HG02938 (cell line): ENCODE measurements around the gene PTPRM.

ENCODE experiments used
- ATAC-seq: cut with Tn5 transposase; IDR thresholded peaks from one replicate; pipeline ENCODE4 v1.9.1; 2021; ENCODE audit warnings: mild to moderate bottlenecking, moderate library complexity; ENCODE audit not compliant: unreplicated experiment

Gene PTPRM

DNA sequence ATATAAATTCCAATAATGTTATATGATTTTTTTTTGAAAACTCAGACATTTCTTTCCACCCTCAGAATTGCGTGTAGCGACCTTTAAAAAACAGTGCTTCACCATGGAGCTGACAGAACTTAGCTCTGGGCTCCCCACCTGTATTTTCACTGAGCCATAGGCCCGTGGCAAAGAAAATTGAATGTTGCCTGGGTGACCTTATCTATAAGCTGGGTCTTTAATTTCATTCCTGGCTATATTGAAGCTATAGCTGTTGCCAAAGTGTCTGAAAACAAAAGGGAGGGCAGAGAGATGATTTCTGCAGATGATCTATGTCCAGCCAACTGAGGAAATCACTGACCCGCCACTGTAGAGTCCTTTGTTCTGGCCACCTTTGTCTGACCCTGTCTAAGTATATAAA, 411.7 kb downstream of the PTPRM start:
- no peak for ATAC-seq

DNA sequence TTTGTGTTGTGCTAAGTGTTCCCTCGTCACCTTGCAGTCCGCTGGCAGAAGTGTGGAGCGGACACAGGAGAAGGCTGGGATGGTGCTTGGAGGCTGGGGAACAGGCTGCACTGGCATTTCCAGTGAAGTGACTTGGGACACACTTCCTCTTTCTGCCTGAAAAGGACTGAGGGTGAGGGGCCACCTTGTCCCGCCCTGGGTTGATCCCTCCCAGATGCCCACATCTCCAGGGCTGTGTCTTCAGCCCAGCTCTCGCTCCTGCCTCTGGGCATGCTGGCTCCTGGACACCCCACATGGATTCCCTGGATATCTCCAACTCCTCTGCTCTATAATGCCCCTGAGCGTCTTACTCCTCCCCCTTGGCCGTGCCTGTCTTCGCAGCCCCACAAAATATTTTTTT, 412.6 kb downstream of the PTPRM start:
- ATAC-seq = no peak

GRCh38 chr18:7980136-7980535, 413.0 kb downstream of the PTPRM start:
- no peak for ATAC-seq

- no peak for ATAC-seq
These were observed 413.5 kb downstream of the PTPRM start for GRCh38 chr18:7980656-7981055.

DNA sequence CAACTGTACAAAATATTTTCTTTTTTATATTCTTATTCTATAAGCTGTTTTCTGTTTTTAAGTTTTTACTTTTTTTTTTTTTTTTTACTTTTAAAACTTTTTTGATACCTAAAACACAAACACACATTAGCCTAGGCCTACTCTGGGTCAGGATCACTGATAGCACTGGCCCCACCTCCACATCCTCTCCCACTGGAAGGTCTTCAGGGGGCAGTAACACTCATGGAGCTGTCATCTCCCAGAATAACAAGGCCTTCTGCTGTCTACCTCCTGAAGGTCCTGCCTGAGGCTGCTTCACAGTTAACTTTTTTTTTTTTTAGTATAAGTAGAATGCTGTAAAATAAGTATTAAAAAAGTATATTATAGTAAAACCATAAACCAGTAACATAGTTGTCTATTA, 415.1 kb downstream of the PTPRM start:
- ATAC-seq = no peak

GRCh38 chr18:7987284-7987976, 420.3 kb downstream of the PTPRM start:
- ATAC-seq = no peak

DNA sequence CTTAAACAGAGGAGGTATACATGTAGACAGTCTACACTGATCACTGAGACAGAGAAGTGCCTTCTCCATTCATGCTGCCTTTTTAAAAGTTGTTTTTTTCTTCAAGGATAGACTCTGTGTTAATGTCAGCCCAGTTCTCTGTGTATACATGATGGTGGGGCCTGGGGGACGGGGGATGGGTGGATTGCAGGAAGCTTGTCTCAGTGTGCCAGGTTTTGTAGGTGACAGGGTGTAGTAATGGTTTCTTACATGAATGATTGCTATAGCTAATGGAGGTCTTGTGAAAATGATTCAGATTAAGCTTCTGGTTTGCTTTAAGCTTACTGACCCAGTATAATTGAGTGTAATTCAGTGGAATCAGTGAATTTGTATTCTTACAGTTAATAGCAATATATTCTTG, 423.6 kb downstream of the PTPRM start:
- ATAC-seq = no peak

DNA sequence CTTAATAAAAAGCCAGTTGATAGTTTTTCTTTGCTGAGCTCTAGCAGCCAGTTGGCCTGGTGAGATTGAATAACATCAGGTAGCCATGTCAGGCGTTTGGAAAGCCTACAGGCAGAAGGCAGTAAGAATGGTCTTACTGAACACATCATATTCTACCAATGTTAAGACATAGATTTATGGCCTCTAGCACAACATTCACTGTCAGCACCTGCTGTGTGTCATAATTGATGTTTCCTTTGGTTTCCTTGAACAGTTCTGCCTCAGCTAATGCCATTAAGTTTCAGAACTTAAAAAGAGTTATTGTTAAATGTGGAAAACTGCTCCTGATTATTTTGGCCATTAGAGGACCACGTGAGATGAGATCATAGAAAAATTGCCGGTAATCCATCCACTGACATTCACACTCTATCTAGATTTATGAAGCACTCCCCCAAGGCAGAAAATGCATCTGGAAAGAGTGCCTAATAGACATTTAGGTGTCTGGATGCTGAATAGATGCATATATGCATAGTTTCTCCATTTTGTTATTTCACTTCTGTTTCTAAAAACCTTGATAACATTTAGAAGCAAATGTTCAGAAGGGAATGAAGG, 434.7 kb downstream of the PTPRM start:
- ATAC-seq = no peak

DNA sequence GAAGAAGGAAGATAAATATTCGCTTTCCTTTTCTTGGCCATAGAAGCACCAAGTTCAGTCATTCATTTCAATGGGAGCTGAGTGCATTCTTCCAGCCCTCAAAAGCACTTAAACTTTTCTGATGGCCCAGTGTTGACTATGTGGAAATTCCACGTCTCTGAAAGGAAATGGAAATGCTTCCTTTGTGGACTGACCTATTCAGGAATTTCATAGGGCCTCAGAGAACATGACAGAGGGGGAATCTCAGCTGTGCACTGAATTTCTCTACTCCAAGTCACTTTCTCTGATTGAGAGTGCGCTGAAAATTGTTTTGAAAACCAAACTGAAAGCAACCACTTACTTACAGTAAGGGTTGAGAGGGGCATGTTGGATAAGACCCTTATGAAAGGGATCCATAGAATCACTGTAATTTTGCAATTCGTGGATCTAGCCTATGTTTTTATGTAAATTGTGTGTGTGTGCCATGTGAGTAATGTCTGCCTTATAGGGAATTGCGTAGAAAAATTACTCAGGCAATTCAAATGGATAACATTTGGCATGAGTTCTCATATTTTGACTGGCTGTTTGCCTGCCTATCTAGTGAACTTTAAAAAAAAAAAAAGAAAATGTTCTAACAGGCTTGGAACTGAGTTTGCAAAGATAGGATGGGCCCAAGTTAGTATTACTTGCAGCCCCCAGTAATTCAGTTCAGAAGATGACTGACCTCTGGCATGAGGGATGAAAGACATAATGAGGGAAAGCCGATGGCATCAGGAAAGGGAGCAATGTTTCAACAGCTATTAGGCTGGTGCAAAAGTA, 437.0 kb downstream of the PTPRM start:
- ATAC-seq = no peak

DNA sequence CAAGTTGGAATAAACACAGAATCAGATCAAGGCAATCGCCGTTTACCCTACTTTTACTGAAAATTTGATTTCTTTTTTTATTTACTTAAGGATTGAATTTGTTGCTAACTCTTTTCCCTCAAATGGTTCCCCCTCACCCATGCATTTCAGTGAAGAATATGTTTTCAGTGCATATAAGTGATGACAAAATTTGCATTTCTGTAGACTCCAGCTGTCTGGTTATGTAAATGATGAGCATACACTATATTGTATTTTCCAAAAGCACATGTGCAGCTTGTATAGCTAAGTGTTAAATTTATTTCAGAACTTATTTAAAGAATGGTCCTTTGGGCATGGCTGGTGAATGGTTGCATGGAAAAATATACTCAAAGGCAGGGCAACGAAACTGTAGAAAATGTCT, 437.7 kb downstream of the PTPRM start:
- ATAC-seq = no peak

DNA sequence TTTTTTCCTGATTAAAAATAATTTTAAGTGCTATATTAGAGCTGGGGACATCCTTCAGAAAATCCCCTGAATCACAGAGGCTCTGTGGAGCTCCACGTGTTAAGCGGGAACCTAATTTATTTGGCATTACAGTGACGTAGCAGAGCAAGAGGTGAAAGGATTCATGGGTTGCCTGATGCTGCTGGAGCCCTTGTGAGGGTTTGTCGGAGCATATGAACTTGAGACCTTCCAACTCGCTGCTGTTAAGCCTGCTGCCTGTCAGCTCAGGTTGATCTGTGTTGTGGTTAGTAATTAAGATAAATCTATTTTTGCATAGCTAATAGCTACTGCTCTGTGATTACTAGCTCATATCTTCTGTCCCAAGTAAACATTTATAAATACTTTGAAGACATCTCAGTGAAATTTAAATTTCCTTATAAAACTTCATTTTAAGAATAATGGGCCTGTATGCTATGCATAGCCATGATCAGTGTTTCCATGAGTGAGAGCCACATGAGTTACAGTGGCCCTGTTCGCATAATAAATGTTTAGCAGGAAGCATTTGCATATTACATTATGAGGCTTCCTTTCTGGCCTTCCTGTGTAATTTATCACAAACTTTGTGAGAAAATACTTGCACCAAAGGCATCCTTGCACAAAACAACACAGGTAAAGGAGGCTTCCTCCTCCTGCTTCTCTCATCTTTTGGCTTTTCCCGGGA, 438.9 kb downstream of the PTPRM start:
- ATAC-seq = no peak

- ATAC-seq = no peak
These were observed 439.9 kb downstream of the PTPRM start for GRCh38 chr18:8006979-8007378.

GRCh38 chr18:8008033-8008432, 440.9 kb downstream of the PTPRM start:
- no peak for ATAC-seq

- ATAC-seq = no peak
These were observed 444.2 kb downstream of the PTPRM start for GRCh38 chr18:8011361-8011760.

DNA sequence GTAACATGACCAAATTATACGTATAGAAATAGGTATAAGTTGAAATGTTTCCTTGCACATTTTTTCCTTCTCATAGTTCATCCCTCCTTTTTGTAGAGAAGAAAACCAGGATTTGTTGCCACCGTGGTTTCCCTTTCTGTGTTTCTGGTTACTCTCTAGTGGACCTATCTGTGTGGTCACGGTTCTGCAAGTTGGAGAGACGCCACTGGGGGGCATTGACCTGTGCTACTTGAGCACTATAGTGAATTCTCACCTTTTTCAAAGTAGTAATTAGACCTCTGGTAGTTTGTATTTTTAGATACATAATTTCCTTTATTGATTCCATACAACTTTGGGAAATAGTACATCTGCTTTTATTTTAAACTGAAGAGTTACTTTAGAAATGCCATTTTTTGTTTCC, 444.8 kb downstream of the PTPRM start:
- no peak for ATAC-seq

- no peak for ATAC-seq
These were observed 451.7 kb downstream of the PTPRM start for GRCh38 chr18:8018701-8019331.

DNA sequence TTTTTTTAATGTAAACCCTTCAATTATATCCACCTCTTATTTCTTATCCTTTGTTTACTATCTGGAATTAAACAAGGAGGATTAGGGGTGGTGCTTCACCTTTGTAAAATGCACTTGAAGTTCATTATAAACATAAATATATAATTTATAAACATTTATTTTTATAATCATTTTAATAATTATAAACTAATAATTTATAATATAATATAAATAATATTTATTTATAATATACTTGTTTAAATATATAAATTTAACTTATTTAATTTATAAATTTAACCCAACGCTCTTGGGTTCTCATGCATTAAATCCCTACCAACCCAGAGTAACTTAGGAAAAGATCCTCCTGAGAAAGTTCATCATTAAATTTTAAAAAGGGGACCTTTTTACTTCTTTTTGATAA, 452.5 kb downstream of the PTPRM start:
- no peak for ATAC-seq

- no peak for ATAC-seq
These were observed 453.2 kb downstream of the PTPRM start for GRCh38 chr18:8020132-8020846.

DNA sequence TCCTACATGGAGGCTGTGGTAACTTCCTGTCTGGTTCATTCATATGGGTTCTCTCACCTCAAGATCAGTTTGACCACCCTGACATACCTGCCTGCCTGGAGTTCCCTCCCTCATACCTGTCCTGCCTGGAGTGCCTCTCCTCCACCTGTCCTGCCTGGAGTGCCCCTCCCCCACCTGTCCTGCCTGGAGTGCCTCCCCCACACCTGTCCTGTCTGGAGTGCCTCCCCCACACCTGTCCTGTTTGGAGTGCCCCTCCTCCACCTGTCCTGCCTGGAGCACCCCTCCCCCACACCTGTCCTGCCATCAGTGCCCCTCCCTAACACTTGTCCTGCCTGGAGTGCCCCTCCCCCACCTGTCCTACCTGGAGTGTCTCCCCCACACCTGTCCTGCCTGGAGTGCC, 461.9 kb downstream of the PTPRM start:
- ATAC-seq = no peak

- no peak for ATAC-seq
These were observed 462.6 kb downstream of the PTPRM start for GRCh38 chr18:8029731-8030130.
